GM23338 (cell line): ENCODE results near the gene F3.
A peak's percentile ranks its signal among the peaks of the same experiment; 100 is the strongest.

ENCODE experiments used
- CREB1 ChIP-seq: fragments of 250-450 bp; sonication (Bioruptor Pico); IDR thresholded peaks from 2 replicates; pipeline ENCODE4 v1.5.0; 2020; ENCODE audit warnings: low read depth, mild to moderate bottlenecking, moderate library complexity
- CTCF ChIP-seq, 2 experiments: fragments of 200-600 bp in 1 of 2; sonication (generic) in 1 of 2; conservative IDR thresholded peaks; 2 replicates each; pipeline versions ENCODE4 v1.5.1 to v1.6.1; 2016 to 2017; ENCODE audit warnings: antibody characterized with exemption in 2 of 2, low read depth in 2 of 2, mild to moderate bottlenecking in 2 of 2, moderate library complexity in 1 of 2
- EZH2 ChIP-seq: fragments of 200-600 bp; sonication (generic); IDR thresholded peaks from one replicate; pipeline ENCODE4 v1.8.0; 2017; ENCODE audit warnings: antibody characterized with exemption, mild to moderate bottlenecking, low read depth; ENCODE audit not compliant: unreplicated experiment
- JUNB ChIP-seq: IDR thresholded peaks from one replicate; pipeline ENCODE4 v1.6.1; 2016; ENCODE audit warnings: antibody characterized with exemption; ENCODE audit not compliant: unreplicated experiment
- POLR2AphosphoS5 ChIP-seq: IDR thresholded peaks from 2 replicates; pipeline ENCODE4 v1.6.1; 2016; ENCODE audit warnings: antibody characterized with exemption, low read depth
- REST ChIP-seq: IDR thresholded peaks from one replicate; pipeline ENCODE4 v1.6.1; 2018; ENCODE audit warnings: antibody characterized with exemption; ENCODE audit not compliant: unreplicated experiment

GRCh38 chr1:94541246-94542087 lies at the start of gene F3:
- TF ChIP-seq JUNB (no peak), CTCF (conservative IDR thresholded peaks at IDR 0.05; ENCODE audit: low read depth in 2 of 2) (no peak), CREB1 (no peak), POLR2AphosphoS5 (peak; percentile 90), EZH2 (no peak), REST (no peak)
